Kidney glomerular epithelial cell (primary cell): ENCODE results near the gene MYO6.
"Not testable (repeated sequence)": the region's sequence is repeated elsewhere in the genome, so short reads cannot be mapped to it uniquely, and the experiment has no call there.

Experiments
- DNase-seq: peaks from one replicate; lab custom pipeline; 2025; lab: John Stamatoyannopoulos, UW

Gene MYO6

DNA sequence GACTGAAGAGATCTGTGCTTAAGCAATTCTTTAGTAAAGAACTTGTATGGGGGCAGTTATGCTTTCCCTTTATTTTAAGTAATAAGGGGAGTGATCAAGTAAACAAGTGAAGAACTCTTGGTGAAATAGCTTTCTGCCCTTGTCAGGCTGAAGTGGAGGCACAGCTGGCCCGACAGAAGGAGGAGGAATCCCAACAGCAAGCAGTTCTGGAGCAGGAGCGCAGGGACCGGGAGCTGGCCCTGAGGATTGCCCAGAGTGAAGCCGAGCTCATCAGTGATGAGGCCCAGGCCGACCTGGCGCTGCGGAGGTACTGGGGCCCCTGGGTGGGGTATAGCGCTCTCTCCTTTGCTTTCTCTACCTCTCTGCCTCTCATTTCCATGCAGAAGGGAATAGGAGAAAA, 143.3 kb downstream of the MYO6 start:
- no peak for DNase-seq

DNA sequence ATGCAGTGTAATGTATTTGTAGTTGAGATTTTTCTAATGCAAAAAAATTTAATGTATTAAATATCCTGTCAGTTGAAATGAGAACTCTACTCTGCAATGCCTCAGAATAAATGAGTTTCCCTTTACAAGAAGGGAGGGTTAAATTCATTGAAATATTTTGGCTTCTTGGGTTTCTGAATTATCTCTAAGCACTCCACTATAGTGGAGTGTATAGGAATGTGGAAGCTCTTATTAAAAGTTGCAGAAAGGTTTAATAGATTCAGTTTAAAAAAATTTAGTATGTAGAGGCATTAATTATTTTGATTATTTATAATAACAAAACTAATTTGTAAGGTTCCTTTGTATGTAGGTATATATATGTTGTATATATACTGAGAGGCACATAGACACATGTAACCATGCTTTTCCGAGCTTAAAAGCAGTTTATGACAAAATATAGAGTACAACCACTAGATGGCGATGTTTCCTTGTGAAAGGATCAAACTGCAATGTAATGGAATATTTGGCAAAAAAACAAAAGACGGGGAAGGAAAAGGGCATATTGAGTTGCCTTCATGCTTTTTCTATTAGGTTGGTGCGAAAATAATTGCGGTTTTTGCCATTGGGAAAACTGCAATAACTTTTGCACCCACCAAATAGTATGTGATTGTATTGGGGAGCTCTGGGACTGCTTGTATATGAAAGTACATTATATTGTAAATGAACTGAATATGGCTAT, 144.2 kb downstream of the MYO6 start:
- peak; percentile 82 for DNase-seq

DNA sequence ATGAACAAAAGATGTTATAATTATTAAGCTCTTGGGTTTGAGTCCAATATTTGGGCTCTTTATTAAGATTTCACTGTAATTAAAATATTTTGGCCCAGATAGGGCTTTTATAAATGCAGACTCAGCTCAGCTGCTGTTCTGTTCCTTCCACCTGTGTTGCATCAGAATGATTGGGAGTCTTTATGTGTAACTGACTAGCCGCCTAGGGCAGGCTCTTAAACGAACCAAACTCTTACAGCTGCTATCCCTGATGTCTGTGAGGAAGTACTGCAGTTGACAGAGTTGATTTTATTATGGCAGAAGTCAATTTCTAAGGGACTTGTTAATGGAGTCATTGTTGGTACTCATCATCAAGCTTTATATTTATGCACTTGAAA, 144.7 kb downstream of the MYO6 start:
- no peak for DNase-seq

DNA sequence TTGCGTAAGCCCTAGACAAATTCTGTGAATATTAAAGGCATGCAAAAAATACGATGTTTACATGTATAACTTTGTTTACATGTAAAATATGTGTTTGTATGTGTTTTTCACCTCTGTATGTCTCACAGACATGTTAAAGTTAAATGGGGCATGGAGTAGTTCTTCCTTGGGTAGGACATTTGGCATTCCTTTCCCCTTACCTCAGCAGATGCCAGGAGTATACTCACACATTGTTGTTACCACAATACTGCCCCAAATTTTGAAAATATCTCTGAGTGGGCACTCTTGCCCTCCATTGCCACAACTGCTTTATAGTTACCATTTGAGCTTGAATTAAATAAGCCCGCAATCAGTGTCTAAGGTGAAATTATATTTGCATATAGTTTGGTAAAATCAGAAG, 147.5 kb downstream of the MYO6 start:
- DNase-seq, result no peak

- not testable (repeated sequence) for DNase-seq
Observed at GRCh38 chr6:75900216-75900615, 151.2 kb downstream of the MYO6 start.

- DNase-seq, result not testable (repeated sequence)
Observed at GRCh38 chr6:75905129-75905528, 156.1 kb downstream of the MYO6 start.

DNA sequence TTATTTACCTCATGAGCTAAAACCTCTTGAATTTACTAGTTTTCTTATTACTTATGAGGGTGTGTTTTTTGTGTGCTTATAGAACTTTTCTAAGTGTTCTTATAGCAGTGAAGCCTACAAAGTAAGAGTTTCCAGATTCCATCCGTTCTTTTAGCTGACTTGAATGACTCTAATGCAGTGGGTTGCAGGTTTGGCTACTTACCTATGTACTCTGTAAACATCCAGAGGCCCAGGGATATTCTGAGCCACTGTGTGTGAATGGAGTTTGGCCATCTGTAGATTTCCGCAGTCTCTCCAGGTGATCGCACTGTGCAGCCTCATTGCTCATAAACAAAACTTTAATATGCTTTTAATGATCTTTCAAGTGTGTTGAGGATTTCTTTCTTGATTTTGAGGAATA, 157.8 kb downstream of the MYO6 start:
- no peak for DNase-seq

- DNase-seq, result no peak
Observed at GRCh38 chr6:75907444-75907843, 158.4 kb downstream of the MYO6 start.

DNA sequence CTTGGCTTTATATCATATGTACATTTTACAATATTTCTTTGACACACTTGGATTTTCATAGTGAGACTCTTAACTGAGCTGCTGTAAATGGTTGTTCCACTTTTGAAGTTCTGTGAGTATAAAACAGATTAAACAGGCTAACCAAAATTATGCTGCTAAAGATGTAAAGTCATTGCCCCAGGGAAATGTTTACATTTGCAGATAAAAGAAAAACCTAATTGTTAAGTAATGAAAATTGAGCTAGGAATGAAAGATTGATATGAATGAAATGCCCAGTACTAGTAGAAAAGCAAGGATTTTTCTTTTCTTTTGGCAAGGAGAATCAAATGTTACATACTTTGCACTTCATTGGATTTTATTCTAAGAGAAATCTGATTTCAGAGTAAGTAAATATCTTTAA, 164.0 kb downstream of the MYO6 start:
- DNase-seq, result no peak

DNA sequence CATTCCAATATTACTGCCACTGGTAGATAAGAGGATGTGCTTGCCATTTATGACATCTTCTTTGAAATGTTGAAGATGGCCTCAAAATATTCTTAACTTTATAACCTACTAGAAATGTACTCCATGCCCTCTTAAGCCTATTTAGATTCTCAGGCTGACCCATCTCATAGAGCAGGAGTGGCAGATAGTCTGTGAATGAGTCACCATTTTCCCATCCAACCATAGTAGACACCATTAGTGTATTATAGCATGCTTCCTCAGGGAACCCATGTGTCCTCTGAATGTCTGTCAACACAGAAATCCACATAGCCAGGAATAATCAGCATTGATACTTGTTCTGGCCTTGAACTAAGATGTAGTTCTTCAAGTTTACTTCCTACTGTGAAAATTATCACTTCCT, 173.2 kb downstream of the MYO6 start:
- DNase-seq, result peak; percentile 36

DNA sequence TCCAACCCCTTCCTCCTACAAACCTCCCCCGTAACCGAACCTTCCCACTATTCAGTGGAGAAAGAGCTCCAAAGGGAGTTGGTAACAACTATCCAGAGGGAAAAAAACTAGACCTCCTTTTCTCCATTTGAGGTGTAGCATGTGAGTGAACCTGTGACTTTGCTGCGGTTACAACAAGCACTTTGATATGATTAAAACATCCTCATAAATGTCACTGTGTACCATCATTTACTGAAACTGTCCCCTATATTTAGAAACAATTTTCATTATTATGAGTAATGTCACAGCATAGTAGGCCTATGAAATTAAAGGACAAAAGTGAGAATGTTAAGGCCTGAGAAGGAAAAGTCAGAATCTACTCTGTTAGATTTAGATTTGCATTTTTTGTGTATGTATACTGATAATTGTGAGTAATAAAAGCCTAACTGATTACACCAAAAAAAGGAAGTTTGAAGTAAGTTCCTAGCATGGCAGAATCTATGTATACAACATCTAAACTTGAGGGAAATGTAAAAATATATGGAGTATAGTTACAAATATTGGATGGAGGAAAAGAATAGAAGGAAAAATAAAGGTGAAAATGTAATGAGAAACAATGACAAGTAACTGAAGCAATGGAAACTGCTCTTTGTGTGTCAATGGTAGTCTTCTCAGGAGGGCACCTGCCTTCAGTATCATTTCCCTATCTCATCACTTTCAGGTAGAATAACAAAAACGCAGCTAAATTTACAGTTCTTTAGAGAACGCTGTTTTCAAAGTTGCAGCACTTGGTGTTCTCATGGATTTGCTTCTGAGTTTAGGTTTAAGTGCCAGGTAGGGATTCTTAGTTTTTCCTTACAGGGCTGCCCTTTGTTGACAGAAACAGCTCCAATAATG, 177.5 kb downstream of the MYO6 start:
- DNase-seq, result no peak

GRCh38 chr6:75931011-75931680, 182.1 kb downstream of the MYO6 start:
- no peak for DNase-seq

GRCh38 chr6:75932067-75932466, 183.0 kb downstream of the MYO6 start:
- peak; percentile 3 for DNase-seq

DNA sequence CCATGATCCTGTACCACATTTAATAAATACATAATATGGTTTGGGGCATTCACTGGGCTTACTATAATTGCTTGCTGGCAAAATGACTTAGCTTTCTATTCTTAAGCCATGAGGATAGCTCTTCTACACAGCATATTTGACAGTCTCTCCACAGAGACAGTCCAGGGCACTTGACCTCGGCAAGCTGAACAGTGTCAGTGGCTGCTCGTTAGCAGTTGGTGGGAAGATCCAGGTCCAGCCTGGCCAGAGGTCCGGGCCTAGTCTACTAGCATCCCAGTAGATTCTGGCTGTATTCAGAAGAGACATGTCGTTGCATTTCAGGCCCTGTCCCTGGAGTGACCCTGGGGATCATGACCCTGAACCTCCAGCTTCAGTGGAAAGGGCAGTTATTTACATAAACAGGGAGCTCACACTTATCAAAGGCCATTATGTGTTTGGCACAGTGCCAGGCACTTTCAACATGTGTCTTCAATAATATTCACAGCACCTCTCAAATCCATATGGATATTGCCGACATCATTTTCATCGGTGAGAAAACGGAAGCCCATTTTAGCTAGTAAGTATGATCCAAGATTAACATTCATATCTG, 184.4 kb downstream of the MYO6 start:
- no peak for DNase-seq

DNA sequence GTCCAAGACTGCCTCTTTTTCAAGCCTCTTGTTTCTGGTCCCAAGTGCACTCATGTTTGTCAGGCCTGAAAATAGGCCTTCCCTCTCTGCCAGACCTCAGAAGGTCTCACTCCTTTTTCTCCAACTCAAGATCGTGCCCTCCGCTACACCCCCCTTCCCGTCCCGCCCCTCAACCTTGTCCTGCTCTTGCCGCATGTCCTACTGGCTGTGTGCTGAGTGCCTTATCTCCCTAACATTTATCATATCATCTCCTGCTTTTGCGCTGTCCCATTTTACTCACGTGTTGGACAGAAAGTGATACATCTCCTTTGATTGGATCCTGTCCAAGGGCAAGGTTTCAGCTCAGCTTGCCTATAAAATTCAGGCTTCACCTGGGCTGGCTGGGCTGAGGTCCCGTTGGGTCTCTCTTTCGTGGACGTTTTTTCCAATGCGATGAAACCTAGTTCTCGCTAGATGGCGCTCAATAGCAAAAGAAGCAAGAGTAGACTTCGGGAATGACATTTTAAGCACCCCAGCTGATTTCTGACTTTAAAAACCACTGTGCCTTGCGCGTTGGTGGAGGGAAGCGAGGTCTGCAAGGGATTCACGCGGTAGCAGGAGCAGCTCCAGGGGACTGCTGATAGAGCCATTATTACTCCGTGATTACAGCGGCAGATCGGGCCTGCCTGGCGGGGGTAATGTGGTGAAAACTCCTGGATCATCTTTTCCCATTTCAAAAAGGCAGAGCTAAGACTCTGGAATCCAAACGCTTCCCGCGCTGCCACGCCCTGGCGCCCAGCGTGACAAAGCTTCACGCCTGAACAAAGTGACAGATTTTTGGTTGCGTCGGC, 185.8 kb downstream of the MYO6 start:
- peak; percentile 70 for DNase-seq

DNA sequence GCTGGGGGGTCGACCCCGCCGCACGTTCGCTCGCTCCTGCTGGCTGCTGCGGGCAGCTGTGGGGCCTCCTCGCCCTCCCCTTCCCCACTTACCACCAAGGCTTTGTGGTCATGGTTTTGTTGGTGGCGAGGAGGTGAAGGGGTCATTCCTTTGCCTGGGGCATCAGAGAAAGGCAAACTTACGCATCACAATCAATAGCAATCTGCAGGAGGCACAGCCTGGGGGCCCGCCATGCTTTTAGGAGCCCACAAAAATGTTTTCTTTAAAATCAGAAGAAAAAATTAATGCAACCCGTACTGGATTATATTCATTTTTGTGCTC, 186.4 kb downstream of the MYO6 start:
- no peak for DNase-seq

- DNase-seq, result no peak
Observed at GRCh38 chr6:75936682-75937081, 187.6 kb downstream of the MYO6 start.

DNA sequence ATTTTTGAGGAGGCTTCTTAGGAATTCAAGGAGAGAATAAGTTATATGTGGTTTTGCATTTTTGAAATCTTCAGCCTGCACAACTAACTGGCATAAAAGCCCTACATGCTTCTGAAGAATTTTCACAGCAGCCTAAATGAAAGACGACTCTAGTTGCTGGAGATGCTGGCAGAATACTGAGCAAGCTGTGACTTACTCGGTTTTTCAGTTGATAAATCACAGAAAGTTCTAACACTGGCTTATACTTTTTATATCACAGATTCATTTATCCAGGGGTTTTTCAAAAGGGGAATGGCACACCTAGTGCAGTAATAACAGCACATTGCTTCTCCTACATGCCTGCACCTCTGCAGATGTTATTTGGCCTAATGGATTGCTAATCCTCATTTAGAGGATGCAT, 188.8 kb downstream of the MYO6 start:
- DNase-seq, result no peak

DNA sequence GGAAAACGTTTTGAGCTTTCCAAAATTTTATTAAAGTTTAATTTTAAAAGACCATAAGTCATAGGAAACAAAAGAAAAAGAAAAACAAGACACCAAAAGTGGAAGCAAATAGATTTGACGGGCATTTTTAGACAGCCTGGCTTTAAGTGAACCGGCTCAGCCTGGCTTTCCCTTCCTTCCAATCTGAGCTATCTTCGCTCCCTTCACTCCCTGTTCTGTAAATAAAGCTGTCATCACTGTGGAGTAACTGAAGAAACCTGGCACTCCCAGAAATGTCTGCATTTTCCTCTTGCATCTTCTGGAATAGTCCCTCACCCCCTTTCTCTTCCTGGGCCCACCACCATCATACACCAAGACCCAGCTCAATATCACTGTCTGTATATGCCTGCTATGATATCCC, 191.5 kb downstream of the MYO6 start:
- no peak for DNase-seq

DNA sequence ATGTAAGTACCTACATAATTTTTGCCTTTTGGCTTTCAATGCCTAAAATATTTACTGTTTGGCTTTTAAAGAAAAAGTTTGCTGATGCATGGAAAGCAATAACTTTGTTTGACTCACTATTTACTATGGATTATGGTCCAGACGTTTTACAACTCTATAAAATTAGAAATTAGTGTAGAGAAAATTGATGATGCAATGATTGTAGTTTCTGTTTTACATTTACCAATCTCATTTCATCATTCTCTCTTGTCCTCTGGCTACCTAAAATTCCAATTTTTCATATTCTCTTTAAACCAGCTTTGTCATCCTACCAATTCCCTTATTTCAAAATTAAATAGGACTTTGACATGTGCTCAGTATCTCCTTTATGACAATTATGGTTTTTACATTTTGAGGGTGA, 192.5 kb downstream of the MYO6 start:
- no peak for DNase-seq

- no peak for DNase-seq
Observed at GRCh38 chr6:75943381-75943780, 194.3 kb downstream of the MYO6 start.
